Mesendoderm (in vitro differentiated cells): Measurements from ENCODE around the gene CDY2B.
"Not testable (repeated sequence)": the region's sequence is repeated elsewhere in the genome, so short reads cannot be mapped to it uniquely, and the experiment has no call there.

Experiments used
- DNase-seq: peaks from one replicate; pipeline ENCODE4 v3.0.0; 2013
- H2AK5ac ChIP-seq: 2 replicates; pipeline ENCODE4 v1.6.1; 2013; ENCODE audit warnings: low read length, inconsistent platforms
- H2BK120ac ChIP-seq: 2 replicates; pipeline ENCODE4 v1.6.1; 2013; ENCODE audit warnings: low read depth, mild to moderate bottlenecking, low read length, moderate library complexity, mixed read lengths
- H2BK15ac ChIP-seq: replicated peaks from 2 replicates; pipeline ENCODE4 v1.6.1; 2013; ENCODE audit warnings: low read depth, mild to moderate bottlenecking, moderate library complexity
- H2BK5ac ChIP-seq: 2 replicates; pipeline ENCODE4 v1.6.1; 2013; ENCODE audit warnings: low read length, inconsistent platforms
- H3K18ac ChIP-seq: 2 replicates; pipeline ENCODE4 v1.6.1; 2013; ENCODE audit warnings: mild to moderate bottlenecking, low read length, mixed read lengths
- H3K23ac ChIP-seq: one replicate; pipeline ENCODE4 v1.6.1; 2013; ENCODE audit warnings: low read length
- H3K27ac ChIP-seq: 2 replicates; pipeline ENCODE4 v1.5.1; 2013; ENCODE audit warnings: low read depth, mild to moderate bottlenecking, inconsistent platforms, low read length, moderate library complexity
- H3K27me3 ChIP-seq: 2 replicates; pipeline ENCODE4 v1.6.1; 2013; ENCODE audit warnings: low read length, control low read depth, mild to moderate bottlenecking, inconsistent platforms; ENCODE audit not compliant: insufficient read depth, poor library complexity
- H3K36me3 ChIP-seq: 2 replicates; pipeline ENCODE4 v1.6.1; 2013; ENCODE audit warnings: low read length, inconsistent platforms; ENCODE audit not compliant: control insufficient read depth, insufficient read depth
- H3K4ac ChIP-seq: one replicate; pipeline ENCODE4 v1.6.1; 2013; ENCODE audit warnings: low read depth, mild to moderate bottlenecking, low read length, moderate library complexity
- H3K4me1 ChIP-seq: 2 replicates; pipeline ENCODE4 v1.6.1; 2013; ENCODE audit warnings: low read depth, low read length, inconsistent platforms; ENCODE audit not compliant: control insufficient read depth
- H3K4me2 ChIP-seq: 2 replicates; pipeline ENCODE4 v1.6.1; 2013; ENCODE audit warnings: low read length
- H3K4me3 ChIP-seq: 2 replicates; pipeline ENCODE4 v1.5.1; 2013; ENCODE audit warnings: mild to moderate bottlenecking, low read length
- H3K56ac ChIP-seq: one replicate; pipeline ENCODE4 v1.6.1; 2013; ENCODE audit warnings: low read length
- H3K79me1 ChIP-seq: 2 replicates; pipeline ENCODE4 v1.6.1; 2013; ENCODE audit warnings: low read length, inconsistent platforms
- H3K79me2 ChIP-seq: 2 replicates; pipeline ENCODE4 v1.6.1; 2013; ENCODE audit warnings: mild to moderate bottlenecking, low read length; ENCODE audit not compliant: control insufficient read depth, insufficient read depth
- H3K9ac ChIP-seq: 2 replicates; pipeline ENCODE4 v1.6.1; 2013; ENCODE audit warnings: low read length, inconsistent platforms
- H4K5ac ChIP-seq: one replicate; pipeline ENCODE4 v1.6.1; 2013; ENCODE audit warnings: low read length
- H4K8ac ChIP-seq: one replicate; pipeline ENCODE4 v1.6.1; 2013; ENCODE audit warnings: low read depth, mild to moderate bottlenecking, control low read depth, low read length, moderate library complexity
- WGBS: extraction: QIAGEN DNeasy Blood & Tissue Kit; methylation state at CpG from one replicate; pipeline ENCODE4 v1.1.7; 2013; ENCODE audit warnings: low lambda C conversion rate, missing lambda C conversion rate; ENCODE audit not compliant: insufficient coverage; ENCODE audit errors: extremely low coverage; 5-methylcytosine and 5-hydroxymethylcytosine counted together

Gene CDY2B

DNA sequence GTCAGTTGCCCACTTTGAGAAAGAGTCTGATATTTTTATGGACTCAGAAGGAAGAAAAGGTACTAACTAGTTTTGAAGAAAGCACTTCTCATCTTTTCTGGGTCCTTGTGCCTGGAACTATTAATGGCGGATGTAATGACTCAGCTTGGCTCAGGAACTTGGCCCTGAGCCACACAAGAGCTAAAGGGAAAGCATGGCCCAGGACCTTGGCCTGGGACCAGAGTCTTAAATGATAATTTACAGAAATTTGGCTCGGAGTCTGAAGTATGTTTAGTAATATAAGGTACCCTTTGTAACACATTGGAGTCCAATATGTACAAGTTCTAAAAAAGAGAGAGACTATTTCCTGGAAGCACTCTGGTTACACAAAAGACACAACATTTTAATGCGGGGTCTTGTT, 4.6 kb downstream of the CDY2B start:
- H3K4me1 ChIP-seq, H3K4me3 ChIP-seq, H2BK120ac ChIP-seq, H3K79me1 ChIP-seq, H2BK5ac ChIP-seq, DNase-seq, H3K4ac ChIP-seq, H3K18ac ChIP-seq, H3K36me3 ChIP-seq, H3K23ac ChIP-seq, H3K27ac ChIP-seq, H3K79me2 ChIP-seq, H2AK5ac ChIP-seq, H4K8ac ChIP-seq, H3K4me2 ChIP-seq, H3K56ac ChIP-seq, H3K9ac ChIP-seq, H3K27me3 ChIP-seq, H2BK15ac ChIP-seq, H4K5ac ChIP-seq: not testable (repeated sequence)
- WGBS: no CpG with 5 or more reads among the region's 3 CpGs

DNA sequence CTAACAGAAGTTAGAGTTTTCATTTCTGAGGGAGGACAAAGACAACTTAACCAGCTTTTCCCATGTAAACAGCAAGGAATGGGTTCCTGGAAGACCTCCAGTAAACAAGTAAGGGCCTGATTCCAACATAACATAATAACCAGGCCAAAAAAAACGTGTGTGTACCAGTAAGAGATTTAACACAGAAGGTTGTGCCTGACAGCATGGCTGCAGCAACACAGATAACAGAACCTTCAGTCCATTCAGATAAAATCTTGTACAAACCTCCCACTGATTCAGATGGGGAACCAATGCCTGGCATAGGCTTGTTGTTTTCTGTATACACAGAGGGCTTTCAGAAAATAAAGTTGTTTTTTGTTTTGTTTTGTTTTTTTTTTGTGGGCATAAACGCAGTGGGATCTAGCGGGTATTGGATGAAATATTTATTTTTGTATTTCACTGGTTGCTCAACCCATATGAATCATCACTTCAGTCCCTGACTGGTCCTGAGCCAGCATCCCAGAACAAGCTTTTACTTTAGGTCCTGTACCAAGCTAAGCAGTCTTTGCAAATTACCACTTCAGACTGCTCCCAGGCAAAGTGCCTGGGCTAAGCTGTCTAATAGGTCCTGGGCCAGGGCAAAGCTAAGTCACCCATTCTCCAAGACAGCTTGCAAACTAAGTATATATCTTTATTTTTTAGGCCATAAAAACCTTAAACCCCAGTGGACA, 8.7 kb downstream of the CDY2B start:
- H3K9ac ChIP-seq, H3K36me3 ChIP-seq, DNase-seq, H3K79me2 ChIP-seq, H3K4ac ChIP-seq, H3K27me3 ChIP-seq, H3K4me1 ChIP-seq, H3K4me2 ChIP-seq, H3K4me3 ChIP-seq, H3K18ac ChIP-seq, H4K8ac ChIP-seq, H2BK120ac ChIP-seq, H2BK5ac ChIP-seq, H4K5ac ChIP-seq, H3K56ac ChIP-seq, H3K23ac ChIP-seq, H2AK5ac ChIP-seq, H2BK15ac ChIP-seq, H3K27ac ChIP-seq, H3K79me1 ChIP-seq: not testable (repeated sequence)
- WGBS: no CpG with 5 or more reads among the region's 3 CpGs

DNA sequence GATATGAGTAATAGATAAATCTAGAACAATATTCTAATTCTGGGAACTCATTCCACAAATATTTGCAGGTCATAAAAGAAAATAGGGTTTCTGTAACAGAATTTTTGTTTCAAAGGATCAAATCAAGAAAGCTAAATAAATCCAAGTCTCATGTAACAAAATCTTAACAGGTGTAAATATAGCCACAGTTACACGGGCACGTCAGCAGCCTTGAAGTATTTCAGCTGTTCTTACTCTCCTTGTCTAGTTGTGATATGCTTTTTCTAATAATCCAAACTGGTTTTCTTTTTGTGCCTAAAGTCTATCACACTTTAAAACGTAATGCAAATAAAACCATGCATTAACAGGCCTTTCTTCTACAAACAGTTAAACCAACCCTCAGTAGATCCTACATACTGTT, 9.3 kb downstream of the CDY2B start:
- not testable (repeated sequence) for H3K4me2 ChIP-seq, H4K5ac ChIP-seq, H3K23ac ChIP-seq, H2BK5ac ChIP-seq, DNase-seq, H3K4ac ChIP-seq, H3K9ac ChIP-seq, H3K27me3 ChIP-seq, H3K79me1 ChIP-seq, H2BK15ac ChIP-seq, H3K36me3 ChIP-seq, H3K4me1 ChIP-seq, H2BK120ac ChIP-seq, H4K8ac ChIP-seq, H3K79me2 ChIP-seq, H3K56ac ChIP-seq, H3K4me3 ChIP-seq, H2AK5ac ChIP-seq, H3K27ac ChIP-seq, H3K18ac ChIP-seq
- WGBS: no CpG with 5 or more reads among the region's 3 CpGs

DNA sequence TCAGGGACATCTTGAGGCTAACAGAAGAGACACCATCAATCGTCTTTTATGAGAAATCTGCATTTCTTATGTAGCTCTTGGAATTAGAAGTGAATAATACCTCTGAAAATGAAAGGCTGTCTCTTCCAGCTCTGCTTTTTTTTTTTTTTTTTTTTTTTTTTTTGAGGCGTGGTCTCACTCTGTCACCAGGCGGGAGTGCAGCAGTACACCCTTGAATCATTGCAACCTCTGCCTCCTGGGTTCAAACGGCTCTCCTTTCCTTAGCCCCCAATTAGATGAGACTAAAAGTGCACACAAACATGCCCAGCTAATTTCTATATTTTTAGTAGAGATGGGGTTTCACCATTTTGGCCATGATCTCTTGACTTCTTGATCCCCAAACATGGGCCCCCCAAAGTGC, 12.2 kb downstream of the CDY2B start:
- no CpG with 5 or more reads among the region's 4 CpGs for WGBS
- H2BK15ac ChIP-seq, H3K56ac ChIP-seq, DNase-seq, H3K23ac ChIP-seq, H2BK120ac ChIP-seq, H3K4me3 ChIP-seq, H3K79me2 ChIP-seq, H2BK5ac ChIP-seq, H3K9ac ChIP-seq, H3K27ac ChIP-seq, H3K4ac ChIP-seq, H4K8ac ChIP-seq, H3K4me1 ChIP-seq, H4K5ac ChIP-seq, H3K4me2 ChIP-seq, H2AK5ac ChIP-seq, H3K18ac ChIP-seq, H3K27me3 ChIP-seq, H3K79me1 ChIP-seq, H3K36me3 ChIP-seq: not testable (repeated sequence)

DNA sequence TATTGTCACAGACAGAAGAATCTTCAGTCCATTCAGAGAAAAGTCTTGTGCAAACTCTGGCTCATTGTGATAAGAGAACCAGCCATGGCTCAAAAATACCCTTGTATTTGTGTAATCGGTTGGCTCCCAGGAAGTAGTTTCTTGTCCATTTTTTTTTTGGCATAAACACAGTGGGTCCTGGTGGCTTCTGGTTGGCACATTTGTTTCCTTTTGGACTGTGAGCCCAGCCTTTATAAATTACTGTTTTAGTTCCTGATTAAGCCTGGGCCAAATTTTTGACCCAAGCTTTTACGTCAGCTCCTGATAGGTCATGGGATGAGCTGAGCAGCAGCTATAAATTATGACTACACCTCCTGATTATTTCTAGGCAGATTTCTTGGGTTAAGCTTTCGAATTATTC, 19.4 kb downstream of the CDY2B start:
- H3K36me3 ChIP-seq, H3K9ac ChIP-seq, H3K79me1 ChIP-seq, H3K56ac ChIP-seq, H2AK5ac ChIP-seq, H3K79me2 ChIP-seq, H3K23ac ChIP-seq, H3K18ac ChIP-seq, H3K27me3 ChIP-seq, H3K4me1 ChIP-seq, H2BK15ac ChIP-seq, H3K4me3 ChIP-seq, H3K4ac ChIP-seq, H3K4me2 ChIP-seq, H4K5ac ChIP-seq, H2BK5ac ChIP-seq, H2BK120ac ChIP-seq, DNase-seq, H3K27ac ChIP-seq, H4K8ac ChIP-seq: not testable (repeated sequence)
- WGBS: no CpG with 5 or more reads among the region's 3 CpGs
